Small intestine (tissue), 7 donors: ENCODE results near the gene CLIC4. TPM values are rescaled to one million over a fixed set of nuclear protein-coding genes. Genes with fewer than 3 reads are reported as not detected.

Experiments
- DNase-seq, 2 donors: peaks; one replicate each; pipeline versions ENCODE4 v3.0.0 to v3.0.0-alpha.2; 2013
- FAIRE-seq: peaks from 2 replicates; lab custom pipeline; 2012; peaks lifted over from hg19 to GRCh38; lab: Jason Lieb, UNC
- H3K27ac ChIP-seq, 3 donors: one replicate each; pipeline ENCODE4 v1.5.1; 2013; ENCODE audit warnings: low read length in 2 of 3, mild to moderate bottlenecking in 2 of 3, control low read depth in 1 of 3, inconsistent platforms in 1 of 3, low read depth in 1 of 3, moderate library complexity in 1 of 3
- H3K27me3 ChIP-seq, 3 donors: one replicate each; pipeline ENCODE4 v1.6.1; 2013; ENCODE audit warnings: low read length in 3 of 3, inconsistent platforms in 1 of 3; ENCODE audit not compliant: control insufficient read depth in 3 of 3, insufficient read depth in 3 of 3
- H3K36me3 ChIP-seq, 3 donors: one replicate each; pipeline ENCODE4 v1.6.1; 2013; ENCODE audit warnings: low read length in 3 of 3, inconsistent platforms in 1 of 3, low read depth in 1 of 3, mild to moderate bottlenecking in 1 of 3, moderate library complexity in 1 of 3; ENCODE audit not compliant: control insufficient read depth in 3 of 3, insufficient read depth in 2 of 3
- H3K4me1 ChIP-seq, 3 donors: one replicate each; pipeline ENCODE4 v1.6.1; 2013; ENCODE audit warnings: low read length in 2 of 3, inconsistent platforms in 1 of 3, low read depth in 1 of 3, mild to moderate bottlenecking in 1 of 3, moderate library complexity in 1 of 3; ENCODE audit not compliant: control insufficient read depth in 3 of 3, insufficient read depth in 2 of 3
- H3K4me3 ChIP-seq, 3 donors: one replicate each; pipeline ENCODE4 v1.5.1; 2013; ENCODE audit warnings: low read length in 3 of 3, control low read depth in 1 of 3, inconsistent platforms in 1 of 3, low read depth in 1 of 3, mild to moderate bottlenecking in 1 of 3, moderate library complexity in 1 of 3
- H3K9me3 ChIP-seq, 2 donors: one replicate each; pipeline ENCODE4 v1.6.1; 2013; ENCODE audit warnings: low read depth in 1 of 2, low read length in 1 of 2; ENCODE audit not compliant: control insufficient read depth in 2 of 2, insufficient read depth in 1 of 2
- WGBS, 3 donors: extraction: QIAGEN DNeasy Blood & Tissue Kit; methylation state at CpG; one replicate each; pipeline ENCODE4 v1.1.7; 2013; 5-methylcytosine and 5-hydroxymethylcytosine counted together
- polyA plus RNA-seq, 4 donors: library from polyadenylated mRNA; stranded (reverse) in 3 of 4; unstranded in 1 of 4; fragments of 200-250 nt in 3 of 4; fragments of 120-200 nt in 1 of 4; gene quantifications; one replicate each; pipeline versions ENCODE4 v1.2.1 to v1.2.3, GENCODE V29; 2013
- donor health status: healthy with polysubstance abuse.
- donor health status: control.
- donor health status: control.
- donor health status: Bipolar disorder and iron deficiency.
- donor health status: healthy.

The CLIC4 gene
- polyA plus RNA-seq, 4 donors, result 2.0 to 47.4 (median 25.4) TPM

- no peaks in the 10 kb centered on the region for H3K4me1 ChIP-seq
- FAIRE-seq (no peak), DNase-seq (no peak)
- H3K9me3 ChIP-seq, result no peaks in the 10 kb centered on the region
- H3K36me3 ChIP-seq, result no peaks in the 10 kb centered on the region
- 66 to 91% (median 87%) methylated on average over 3 of the region's 3 CpGs for WGBS, 3 donors
- H3K4me3 ChIP-seq, result no peak overlapping the region
- H3K27ac ChIP-seq, result no peak overlapping the region
- no peaks in the 10 kb centered on the region for H3K27me3 ChIP-seq
Measured at GRCh38 chr1:24827379-24828135, 82.3 kb downstream of the CLIC4 start.

GRCh38 chr1:24828183-24828886 lies 83.1 kb downstream of the CLIC4 start:
- H3K4me3 ChIP-seq, result no peak overlapping the region
- no peak for DNase-seq
- no peaks in the 10 kb centered on the region for H3K36me3 ChIP-seq
- H3K27me3 ChIP-seq, result no peaks in the 10 kb centered on the region
- H3K9me3 ChIP-seq, result no peaks in the 10 kb centered on the region
- H3K27ac ChIP-seq, result no peak overlapping the region
- H3K4me1 ChIP-seq, result no peaks in the 10 kb centered on the region
- no peak for FAIRE-seq
- WGBS, 3 donors, result 82 to 91% (median 82%) methylated on average over 4 of the region's 4 CpGs

- FAIRE-seq (no peak), DNase-seq (no peak)
- no peaks in the 10 kb centered on the region for H3K27me3 ChIP-seq
- 62 to 71% (median 68%) methylated on average over 2 of the region's 2 CpGs for WGBS, 3 donors
- H3K9me3 ChIP-seq, result no peaks in the 10 kb centered on the region
- H3K4me1 ChIP-seq, result no peaks in the 10 kb centered on the region
- H3K4me3 ChIP-seq, result no peak overlapping the region
- H3K27ac ChIP-seq, result no peak overlapping the region
- no peaks in the 10 kb centered on the region for H3K36me3 ChIP-seq
Measured at GRCh38 chr1:24828887-24829192, 83.6 kb downstream of the CLIC4 start.

GRCh38 chr1:24830680-24831272 lies 85.5 kb downstream of the CLIC4 start:
- Histone ChIP-seq H3K4me3 (no peak overlapping the region), H3K27me3 (no peaks in the 10 kb centered on the region), H3K36me3 (no peaks in the 10 kb centered on the region), H3K27ac (no peak overlapping the region), H3K9me3 (no peaks in the 10 kb centered on the region), H3K4me1 (no peaks in the 10 kb centered on the region)
- WGBS, 3 donors, result 58 to 59% (median 59%) methylated on average over 3 of the region's 3 CpGs
- DNase-seq, result peak; percentile 53 to 76
- peak; percentile 68 for FAIRE-seq

GRCh38 chr1:24841593-24841992 lies 96.3 kb downstream of the CLIC4 start:
- WGBS, 3 donors, result 83 to 90% (median 86%) methylated on average over 3 of the region's 3 CpGs
- no peaks in the 10 kb centered on the region for H3K36me3 ChIP-seq
- no peak overlapping the region for H3K27ac ChIP-seq
- no peaks in the 10 kb centered on the region for H3K9me3 ChIP-seq
- no peak overlapping the region for H3K4me3 ChIP-seq
- no peak for FAIRE-seq
- no peaks in the 10 kb centered on the region for H3K27me3 ChIP-seq
- no peaks in the 10 kb centered on the region for H3K4me1 ChIP-seq
- DNase-seq, result no peak

GRCh38 chr1:24846671-24847070 lies 101.4 kb downstream of the CLIC4 start:
- FAIRE-seq (no peak), DNase-seq (no peak)
- WGBS, 3 donors, result 89 to 93% (median 90%) methylated on average over 4 of the region's 4 CpGs
- peaks cover 0 to 13% (median 0%) of the 10 kb centered on the region in 3 donors for H3K4me1 ChIP-seq
- H3K36me3 ChIP-seq, result no peaks in the 10 kb centered on the region
- no peaks in the 10 kb centered on the region for H3K9me3 ChIP-seq
- H3K27ac ChIP-seq, result no peak overlapping the region
- no peaks in the 10 kb centered on the region for H3K27me3 ChIP-seq
- no peak overlapping the region for H3K4me3 ChIP-seq

- Histone ChIP-seq H3K4me3 (peak overlapping the region in 2 of 3 donors; percentile 46 to 52), H3K27ac (peak overlapping the region; percentile 10 to 84 (median 71)), H3K4me1 (peaks cover 0 to 13% (median 0%) of the 10 kb centered on the region in 3 donors), H3K27me3 (no peaks in the 10 kb centered on the region), H3K9me3 (no peaks in the 10 kb centered on the region), H3K36me3 (no peaks in the 10 kb centered on the region)
- WGBS, 3 donors, result 1% methylated on average over 57 to 89 of the region's 89 CpGs
- DNase-seq, result peak; percentile 87 to 91
- FAIRE-seq, result no peak
Measured at GRCh38 chr1:24847995-24848881, 103.0 kb downstream of the CLIC4 start.
